NK-92 (cell line): Measurements from ENCODE around the gene SKIC2.
"Not testable (repeated sequence)": the region's sequence is repeated elsewhere in the genome, so short reads cannot be mapped to it uniquely, and the experiment has no call there.

Source experiments
- DNase-seq: peaks from one replicate; lab custom pipeline; 2025; ENCODE audit not compliant: unreplicated experiment; lab: John Stamatoyannopoulos, UW

Gene SKIC2

DNA sequence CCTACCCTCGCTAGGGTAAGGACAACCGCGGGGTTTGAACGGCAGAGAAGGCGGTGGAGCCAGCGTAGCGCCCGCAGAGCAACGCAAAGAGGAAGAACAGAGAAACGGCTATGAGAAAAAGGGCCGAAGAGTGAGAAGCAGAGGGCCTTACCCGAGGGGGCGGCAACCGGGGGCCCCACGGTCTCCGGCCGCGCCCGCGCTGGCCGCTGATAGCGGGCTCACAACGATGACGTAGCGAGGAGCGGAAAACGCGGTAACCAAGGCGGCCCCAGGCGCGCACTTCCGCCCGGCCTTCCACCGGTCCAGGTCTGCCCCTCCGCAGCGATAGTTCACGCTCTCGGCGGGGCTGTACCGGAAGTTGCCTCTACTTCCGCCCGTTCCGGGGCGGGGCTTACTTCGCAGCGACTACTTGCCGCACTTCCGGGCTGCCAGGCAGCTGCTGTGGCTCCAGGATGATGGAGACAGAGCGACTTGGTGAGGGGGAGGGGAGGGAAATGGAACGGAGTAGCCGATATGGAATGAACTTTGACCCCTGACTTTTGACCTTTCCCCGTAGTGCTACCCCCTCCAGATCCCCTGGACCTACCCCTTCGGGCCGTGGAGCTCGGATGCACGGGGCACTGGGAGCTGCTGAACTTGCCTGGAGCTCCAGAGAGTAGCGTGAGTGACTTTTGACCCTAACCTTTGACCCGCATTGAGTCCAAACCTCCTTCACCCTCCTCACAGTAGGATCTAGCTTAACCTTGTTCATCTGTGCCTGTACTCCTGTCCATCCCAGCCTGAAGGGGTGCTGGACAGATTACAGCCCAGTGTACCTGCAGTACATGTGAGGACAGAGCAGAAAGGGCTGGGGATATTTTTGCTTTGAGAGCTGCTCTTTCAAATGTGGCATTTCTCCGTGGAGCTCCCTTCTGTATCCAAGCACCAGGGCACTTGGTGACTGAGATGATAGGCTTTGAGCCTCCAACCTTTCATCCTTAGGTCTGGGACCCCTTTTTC lies at the start of gene SKIC2, which contains the start of gene NELFE:
TSS of gene SKIC2 (plus strand) at position 435 of the 999 bp plus-strand sequence. CDS start at position 453, 18 bp downstream.
TSS of gene NELFE (minus strand) at position 231 of the 999 bp plus-strand sequence. CDS start 525 bp downstream, outside the sequence.
- peak; percentile 74 for DNase-seq

DNA sequence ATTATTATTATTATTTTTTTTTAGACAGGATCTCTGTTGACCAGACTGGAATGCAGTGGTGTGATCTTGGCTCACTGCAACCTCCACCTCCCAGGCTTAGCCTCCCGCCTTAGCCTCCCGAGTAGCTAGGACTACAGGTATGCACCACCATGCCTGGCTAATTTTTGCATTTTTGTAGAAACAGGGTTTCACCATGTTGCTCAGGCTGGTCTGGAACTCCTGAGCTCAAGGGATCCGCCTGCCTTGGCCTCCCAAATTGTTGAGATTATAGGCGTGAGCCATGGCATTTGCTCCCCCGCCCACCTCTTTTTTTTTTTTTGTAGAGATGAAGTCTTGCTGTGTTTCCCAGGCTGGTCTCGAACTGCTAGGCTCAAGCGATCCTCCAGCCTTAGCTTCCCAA lies 49.7 kb upstream of the SKIC2 start:
- not testable (repeated sequence) for DNase-seq

DNA sequence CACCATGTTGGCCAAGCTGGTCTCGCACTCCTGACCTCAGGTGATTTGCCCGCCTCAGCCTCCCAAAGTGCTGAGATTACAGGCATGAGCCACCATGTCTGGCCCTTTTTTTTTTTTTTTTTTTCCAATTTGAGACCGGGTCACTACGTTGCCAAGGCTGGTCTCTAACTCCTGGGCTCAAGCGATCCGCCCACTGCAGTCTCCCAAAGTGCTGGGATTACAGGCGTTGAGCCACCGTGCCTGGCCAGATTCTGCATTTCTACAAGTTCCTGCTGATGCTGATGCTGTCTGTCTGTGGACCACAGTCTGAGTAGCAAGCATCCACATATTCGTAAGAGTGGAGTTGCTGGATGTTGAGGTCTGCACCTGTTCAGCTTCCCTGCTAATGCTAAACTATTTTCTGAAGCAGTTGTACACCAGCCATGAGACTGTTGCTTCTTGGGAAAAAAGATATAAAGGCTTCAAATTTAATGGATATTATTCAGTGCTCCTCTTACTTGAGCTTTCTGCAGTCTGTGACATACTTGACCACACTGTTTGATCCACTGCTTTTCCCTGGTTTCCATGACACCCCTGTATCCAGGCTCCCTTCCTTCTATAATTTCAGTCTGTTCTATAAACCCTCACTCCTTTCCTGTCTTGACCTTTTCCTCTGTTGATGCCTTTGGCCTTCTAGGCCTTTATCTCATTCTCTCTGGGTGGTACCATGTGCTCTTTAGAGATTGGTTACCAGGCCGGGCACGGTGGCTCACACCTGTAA lies 47.0 kb upstream of the SKIC2 start:
- no peak for DNase-seq

DNA sequence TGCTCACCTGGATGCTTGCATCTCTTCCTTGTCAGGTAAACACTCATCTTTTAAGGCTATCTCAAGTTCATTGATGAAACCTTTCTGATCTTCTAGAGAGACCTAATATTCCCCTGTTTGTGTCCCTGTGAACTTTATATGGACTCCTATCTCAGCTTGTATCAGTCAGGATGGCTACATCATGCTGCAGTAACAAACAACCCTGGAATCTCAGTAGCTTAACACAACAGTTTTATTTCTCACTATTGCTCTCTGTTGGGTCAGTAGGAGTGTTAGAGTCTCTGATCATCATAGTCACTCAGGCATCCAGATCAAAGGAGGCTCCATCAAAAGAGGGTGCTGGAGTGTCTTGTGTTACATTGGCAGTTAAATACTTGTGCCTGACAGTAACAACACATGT lies 43.6 kb upstream of the SKIC2 start:
- no peak for DNase-seq

DNA sequence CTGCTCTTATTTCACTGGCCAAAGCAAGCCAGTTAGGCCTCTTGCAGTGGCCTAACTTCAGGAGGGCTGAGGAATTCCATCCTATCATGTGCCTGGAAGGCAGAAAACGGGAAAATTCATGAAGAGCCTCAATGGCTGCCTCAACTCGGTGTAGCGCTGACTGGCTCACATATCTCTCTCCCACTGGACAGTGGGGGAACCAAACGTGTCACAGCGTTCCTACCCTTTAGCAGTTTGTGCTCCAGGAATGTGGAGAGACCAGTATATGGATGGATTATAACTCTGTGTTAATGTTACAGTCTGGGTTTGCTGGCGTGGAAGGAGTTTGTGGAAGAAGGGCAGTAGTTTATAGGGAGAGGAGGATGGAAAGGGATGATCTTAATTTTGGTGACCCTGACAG lies 43.2 kb upstream of the SKIC2 start:
- no peak for DNase-seq

DNA sequence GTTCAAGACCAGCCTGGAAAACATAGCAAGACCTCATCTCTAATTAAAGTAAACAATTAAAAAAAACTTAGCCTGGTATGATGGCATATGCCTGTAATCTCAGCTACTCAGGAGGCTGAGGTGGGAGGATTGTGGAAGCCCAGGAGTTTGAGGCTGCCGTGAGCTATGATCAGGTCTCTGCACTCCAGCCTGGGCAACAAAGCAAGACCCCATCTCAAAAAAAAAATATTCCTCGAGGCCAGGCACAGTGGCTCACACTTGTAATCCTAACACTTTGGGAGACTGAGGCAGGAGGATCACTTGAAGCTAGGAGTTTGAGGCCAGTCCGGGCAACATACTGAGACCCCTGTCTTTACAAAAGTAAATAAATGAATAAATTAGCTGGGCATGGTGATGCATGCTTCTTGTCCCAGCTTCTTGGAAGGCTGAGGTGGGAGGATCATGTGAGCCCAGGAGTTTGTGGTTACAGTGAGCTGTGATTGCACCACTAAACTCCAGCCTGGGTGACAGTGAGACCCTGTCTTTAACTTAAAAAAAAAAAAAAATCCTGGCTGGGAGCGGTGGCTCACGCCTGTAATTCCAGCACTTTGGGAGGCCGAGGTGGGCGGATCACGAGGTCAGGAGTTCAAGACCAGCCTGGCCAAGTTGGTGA lies 40.8 kb upstream of the SKIC2 start:
- DNase-seq: no peak

DNA sequence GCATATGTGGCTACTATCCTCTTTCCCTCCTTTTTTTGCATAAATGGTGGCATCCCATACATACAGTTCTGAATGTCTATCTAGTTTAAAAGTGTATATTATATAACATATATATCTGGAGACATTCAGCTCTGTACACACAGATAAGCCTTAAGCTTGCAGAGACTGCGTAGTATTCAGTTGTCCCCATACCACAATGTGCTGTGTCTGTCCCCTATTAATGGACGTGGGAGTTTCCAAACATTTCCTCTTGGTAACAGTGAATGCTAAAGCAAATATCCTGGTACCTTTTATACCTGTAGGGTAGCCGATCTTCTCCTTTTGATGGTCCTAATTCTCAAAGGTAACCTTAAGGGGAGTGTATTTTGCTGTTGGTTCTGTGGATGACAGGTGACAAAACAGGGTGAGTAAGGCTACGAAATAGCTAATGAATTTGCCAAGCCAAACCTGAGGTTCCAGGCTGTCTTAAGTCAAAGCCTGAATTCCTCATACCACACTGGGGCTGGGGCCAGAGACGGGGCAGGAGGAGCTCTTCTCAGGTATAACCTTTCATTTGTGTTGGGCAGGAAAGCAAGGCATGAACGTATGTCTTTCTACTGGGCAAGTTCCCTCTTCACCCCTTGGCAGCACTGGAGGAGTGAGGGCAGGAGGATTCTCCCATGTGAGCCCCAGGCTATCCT lies 39.2 kb upstream of the SKIC2 start:
- no peak for DNase-seq

DNA sequence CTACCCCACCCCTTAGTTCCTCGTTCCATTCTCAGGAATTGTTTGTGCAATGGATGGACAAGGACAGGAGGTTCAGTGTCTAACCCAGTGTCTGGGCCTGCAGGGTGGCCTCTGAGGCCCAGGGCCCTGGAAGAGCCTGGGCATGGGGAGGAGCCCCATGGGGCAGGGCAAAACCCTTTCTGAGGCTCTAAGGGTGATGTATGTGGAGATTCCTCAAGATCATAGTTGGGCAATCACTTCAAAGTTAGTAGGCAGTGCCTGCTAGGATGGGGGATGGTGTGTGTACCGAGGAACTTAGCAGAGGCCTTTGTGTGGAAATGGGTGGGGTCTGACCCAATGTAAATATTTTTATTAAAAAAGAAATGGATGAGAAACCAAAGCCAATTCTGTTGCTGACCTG lies 38.2 kb upstream of the SKIC2 start:
- DNase-seq: no peak

DNA sequence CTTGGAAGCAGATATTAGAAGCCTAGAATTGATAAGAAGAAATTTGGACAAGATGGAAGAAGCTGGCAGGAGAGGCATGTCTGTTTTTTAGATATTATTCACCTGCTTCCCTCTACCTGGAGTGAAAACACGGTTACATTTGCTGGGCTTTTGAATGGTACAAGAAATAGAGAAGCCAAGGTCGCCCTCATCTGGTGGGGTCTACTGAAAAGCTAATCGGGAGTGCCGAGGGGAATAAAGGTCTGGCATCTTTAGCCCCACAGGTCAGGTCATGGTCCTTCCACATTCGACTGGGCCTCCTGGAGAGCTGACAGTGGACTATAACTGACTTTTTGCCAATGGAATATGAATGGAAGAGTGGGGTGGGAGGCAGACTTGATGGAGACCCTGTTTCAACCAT lies 36.0 kb upstream of the SKIC2 start:
- DNase-seq: no peak

DNA sequence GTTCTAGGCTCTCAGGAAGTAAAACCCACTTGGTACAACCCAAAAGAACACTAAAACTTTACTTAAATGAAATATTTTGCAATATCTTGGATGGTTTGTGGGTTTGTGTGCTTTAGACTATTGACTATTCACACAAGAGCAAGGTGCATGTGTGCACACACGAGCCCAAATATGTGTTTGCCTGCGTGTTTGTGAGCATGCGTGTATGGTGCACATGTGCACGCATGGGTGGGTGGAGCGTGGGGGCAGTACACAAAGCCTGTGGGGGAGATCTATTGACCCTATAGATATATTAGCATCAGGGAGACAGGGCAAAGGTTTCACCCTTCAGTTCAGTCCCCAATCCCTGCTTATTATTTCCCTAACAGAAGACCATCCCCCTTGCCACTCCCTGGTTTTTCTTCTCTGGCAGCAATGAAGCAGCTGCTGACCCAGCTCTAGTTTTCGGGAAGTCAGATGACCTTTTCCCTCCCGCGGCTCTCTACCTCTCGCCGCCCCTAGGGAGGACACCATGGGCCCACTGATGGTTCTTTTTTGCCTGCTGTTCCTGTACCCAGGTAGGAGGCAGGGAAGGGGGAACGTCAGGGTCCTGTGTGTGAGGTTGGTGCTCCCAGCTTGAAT lies 31.6 kb upstream of the SKIC2 start, which contains the start of gene C2:
TSS of gene C2 (plus strand) at position 476 of the 621 bp plus-strand sequence. CDS start at position 512, 36 bp downstream.
- DNase-seq: no peak

DNA sequence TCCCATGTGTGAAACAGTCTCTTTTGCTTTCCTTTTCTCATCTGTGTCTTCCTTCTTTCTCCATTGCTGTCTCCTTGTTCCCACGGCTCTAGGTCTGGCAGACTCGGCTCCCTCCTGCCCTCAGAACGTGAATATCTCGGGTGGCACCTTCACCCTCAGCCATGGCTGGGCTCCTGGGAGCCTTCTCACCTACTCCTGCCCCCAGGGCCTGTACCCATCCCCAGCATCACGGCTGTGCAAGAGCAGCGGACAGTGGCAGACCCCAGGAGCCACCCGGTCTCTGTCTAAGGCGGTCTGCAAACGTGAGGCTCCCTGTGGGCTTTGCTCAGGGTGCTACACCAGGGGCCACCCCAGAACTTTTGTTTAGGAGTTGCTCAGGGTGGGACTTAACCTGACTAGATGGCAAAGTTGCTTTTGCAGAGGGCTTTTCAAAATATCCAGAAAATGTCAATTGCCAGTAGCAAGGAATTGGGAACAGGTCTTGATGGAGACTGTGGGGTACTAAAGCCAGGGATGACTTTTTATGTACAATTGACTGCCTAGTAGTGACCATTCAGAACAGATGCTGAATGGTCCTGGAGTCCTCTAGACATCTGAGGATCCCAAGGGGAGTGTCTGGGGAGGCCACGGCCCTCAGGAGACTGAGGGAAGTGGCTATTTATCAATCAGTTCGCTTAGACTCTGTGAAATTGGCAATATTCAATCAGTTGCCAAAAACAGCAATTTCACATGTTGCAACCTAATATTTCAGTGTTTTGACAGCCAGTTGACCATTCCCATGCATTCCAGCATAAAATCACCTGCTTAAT lies 30.9 kb upstream of the SKIC2 start:
- DNase-seq: no peak

DNA sequence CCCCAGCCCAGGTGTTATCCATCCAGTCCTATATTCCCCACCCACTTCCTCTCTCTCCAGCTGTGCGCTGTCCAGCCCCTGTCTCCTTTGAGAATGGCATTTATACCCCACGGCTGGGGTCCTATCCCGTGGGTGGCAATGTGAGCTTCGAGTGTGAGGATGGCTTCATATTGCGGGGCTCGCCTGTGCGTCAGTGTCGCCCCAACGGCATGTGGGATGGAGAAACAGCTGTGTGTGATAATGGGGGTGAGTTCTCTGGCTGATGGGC lies 30.4 kb upstream of the SKIC2 start:
- no peak for DNase-seq

DNA sequence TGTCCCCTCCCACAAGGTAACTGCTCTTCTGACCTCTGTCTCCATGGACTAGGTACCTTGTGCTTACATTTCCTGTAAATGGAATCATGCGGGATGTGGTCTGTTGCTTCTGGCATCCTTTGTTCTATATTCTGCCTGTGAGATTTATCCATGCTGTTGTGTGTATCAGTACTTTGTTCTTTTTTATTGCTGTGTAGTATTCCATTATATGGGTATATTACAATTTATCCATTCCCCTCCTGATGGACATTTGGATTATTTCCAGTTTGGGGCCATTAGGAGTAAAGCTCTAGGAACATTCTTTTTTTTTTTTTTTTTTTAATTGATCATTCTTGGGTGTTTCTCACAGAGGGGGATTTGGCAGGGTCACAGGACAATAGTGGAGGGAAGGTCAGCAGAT lies 28.0 kb upstream of the SKIC2 start:
- no peak for DNase-seq

DNA sequence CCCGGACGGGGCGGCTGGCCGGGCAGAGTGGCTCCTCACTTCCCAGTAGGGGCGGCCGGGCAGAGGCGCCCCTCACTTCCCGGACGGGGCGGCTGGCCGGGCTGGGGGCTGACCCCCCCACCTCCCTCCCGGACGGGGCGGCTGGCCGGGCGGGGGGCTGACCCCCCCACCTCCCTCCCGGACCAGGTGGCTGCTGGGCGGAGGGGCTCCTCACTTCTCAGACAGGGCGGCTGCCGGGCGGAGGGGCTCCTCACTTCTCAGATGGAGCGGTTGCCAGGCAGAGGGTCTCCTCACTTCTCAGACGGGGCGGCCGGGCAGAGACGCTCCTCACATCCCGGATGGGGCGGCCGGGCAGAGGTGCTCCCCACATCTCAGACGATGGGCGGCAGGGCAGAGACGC lies 26.8 kb upstream of the SKIC2 start:
- not testable (repeated sequence) for DNase-seq

DNA sequence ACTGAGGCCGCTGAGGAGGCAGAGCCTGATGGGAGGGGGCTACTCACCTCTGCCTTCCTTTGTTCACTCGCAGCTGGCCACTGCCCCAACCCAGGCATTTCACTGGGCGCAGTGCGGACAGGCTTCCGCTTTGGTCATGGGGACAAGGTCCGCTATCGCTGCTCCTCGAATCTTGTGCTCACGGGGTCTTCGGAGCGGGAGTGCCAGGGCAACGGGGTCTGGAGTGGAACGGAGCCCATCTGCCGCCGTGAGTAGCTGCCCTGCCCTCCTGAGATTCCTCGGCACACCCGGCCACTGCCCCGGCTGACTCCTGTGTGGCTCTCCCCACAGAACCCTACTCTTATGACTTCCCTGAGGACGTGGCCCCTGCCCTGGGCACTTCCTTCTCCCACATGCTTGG lies 25.4 kb upstream of the SKIC2 start:
- no peak for DNase-seq

DNA sequence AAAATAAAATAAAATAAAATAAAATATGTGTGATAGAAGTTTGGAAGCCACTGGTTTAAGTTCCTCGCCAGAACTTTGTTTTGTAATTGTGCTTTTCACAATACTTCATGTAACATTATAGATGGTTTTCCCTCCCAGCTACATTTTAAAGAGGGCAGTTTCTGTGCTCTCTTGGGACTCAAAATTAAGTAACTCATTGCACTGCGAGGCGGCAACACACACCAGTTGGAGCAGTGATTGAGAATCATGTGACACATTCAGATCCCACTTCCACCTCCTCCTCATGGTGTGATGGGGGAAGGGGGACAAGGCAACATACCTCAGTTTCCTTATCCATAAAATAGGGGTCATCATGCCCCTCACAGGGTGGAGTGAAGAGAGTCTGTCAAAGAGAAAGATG lies 24.0 kb upstream of the SKIC2 start:
- no peak for DNase-seq

DNA sequence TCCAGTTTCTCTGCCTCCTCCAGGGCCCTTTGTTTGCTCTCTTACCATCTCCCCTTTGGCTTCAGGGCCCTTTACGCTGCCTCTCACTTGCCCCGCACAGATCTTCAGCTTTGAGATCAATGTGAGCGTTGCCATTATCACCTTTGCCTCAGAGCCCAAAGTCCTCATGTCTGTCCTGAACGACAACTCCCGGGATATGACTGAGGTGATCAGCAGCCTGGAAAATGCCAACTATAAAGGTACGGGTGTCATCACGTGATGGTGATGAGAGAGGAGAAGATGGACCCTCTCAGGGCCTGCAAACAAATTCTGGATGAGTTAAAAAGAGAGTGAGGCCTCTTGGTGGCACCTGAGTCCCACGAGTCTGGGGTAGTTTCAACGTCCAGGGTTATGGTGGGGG lies 23.2 kb upstream of the SKIC2 start:
- DNase-seq: no peak

DNA sequence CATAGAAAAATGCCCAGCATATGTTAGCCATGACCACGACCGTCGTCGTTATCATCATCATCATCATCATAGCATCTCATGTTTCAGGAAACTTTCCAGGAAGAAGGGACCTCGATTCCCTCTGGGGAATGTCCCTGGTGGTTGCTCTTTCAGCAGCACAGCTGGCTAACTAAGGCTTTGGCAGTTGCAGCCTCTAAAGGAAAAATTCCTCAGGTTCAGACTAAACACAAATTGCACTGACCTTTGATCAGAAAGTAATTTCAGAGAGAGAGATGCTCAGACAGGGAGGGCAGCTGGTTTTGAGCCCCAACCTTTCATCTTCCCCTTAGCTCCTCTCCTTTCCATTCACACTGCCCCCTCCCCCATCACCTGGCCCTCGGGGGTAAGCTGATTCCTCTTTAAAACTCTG lies 18.7 kb upstream of the SKIC2 start:
- DNase-seq: no peak

DNA sequence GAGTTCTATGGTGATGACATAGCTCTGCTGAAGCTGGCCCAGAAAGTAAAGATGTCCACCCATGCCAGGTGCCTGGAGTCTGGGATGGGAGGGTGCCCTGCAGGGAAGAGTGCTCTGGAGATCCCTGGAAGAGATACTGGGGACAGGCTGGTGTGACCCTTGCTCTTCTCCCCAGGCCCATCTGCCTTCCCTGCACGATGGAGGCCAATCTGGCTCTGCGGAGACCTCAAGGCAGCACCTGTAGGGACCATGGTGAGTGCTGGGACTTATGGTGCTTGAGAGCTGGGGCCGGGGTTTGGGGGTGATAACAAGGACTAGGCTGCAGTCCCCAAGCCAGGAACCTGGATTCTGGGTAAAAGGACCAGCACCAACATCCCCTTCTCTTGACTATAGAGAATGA lies 15.2 kb upstream of the SKIC2 start:
- no peak for DNase-seq

DNA sequence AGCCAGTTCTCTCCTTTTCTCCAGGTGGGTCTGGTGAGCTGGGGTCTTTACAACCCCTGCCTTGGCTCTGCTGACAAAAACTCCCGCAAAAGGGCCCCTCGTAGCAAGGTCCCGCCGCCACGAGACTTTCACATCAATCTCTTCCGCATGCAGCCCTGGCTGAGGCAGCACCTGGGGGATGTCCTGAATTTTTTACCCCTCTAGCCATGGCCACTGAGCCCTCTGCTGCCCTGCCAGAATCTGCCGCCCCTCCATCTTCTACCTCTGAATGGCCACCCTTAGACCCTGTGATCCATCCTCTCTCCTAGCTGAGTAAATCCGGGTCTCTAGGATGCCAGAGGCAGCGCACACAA lies 13.8 kb upstream of the SKIC2 start:
- no peak for DNase-seq
